Duodenal mucosa (tissue), 2 donors: ENCODE measurements around the gene TRAPPC14.
"Not testable (repeated sequence)": the region's sequence is repeated elsewhere in the genome, so short reads cannot be mapped to it uniquely, and the experiment has no call there.

Source experiments
- H3K27ac ChIP-seq: one replicate; pipeline ENCODE4 v1.7.0; 2013; ENCODE audit warnings: low read depth, low read length
- H3K27me3 ChIP-seq, 2 donors: one replicate each; pipeline ENCODE4 v1.7.0; 2013; ENCODE audit warnings: low read length in 2 of 2, control low read depth in 1 of 2; ENCODE audit not compliant: insufficient read depth in 2 of 2, control insufficient read depth in 1 of 2
- H3K36me3 ChIP-seq, 2 donors: one replicate each; pipeline ENCODE4 v1.7.0; 2013; ENCODE audit warnings: low read length in 2 of 2, control low read depth in 1 of 2; ENCODE audit not compliant: insufficient read depth in 2 of 2, control insufficient read depth in 1 of 2
- H3K4me1 ChIP-seq, 2 donors: one replicate each; pipeline ENCODE4 v1.7.0; 2013; ENCODE audit warnings: low read length in 2 of 2, control low read depth in 1 of 2; ENCODE audit not compliant: insufficient read depth in 2 of 2, control insufficient read depth in 1 of 2
- H3K4me3 ChIP-seq, 2 donors: one replicate each; pipeline ENCODE4 v1.7.0; 2013; ENCODE audit warnings: low read length in 2 of 2, low read depth in 1 of 2
- H3K9ac ChIP-seq, 2 donors: one replicate each; pipeline ENCODE4 v1.7.0; 2013; ENCODE audit warnings: low read length in 2 of 2, low read depth in 1 of 2
- H3K9me3 ChIP-seq, 2 donors: one replicate each; pipeline ENCODE4 v1.7.0; 2013; ENCODE audit warnings: low read length in 2 of 2, control low read depth in 1 of 2; ENCODE audit not compliant: control insufficient read depth in 1 of 2

Gene TRAPPC14

GRCh38 chr7:100189061-100189460 lies 30.5 kb upstream of the TRAPPC14 start:
- H3K36me3 ChIP-seq, result no peaks in the 10 kb centered on the region
- H3K27ac ChIP-seq, result no peak overlapping the region
- no peak overlapping the region for H3K4me3 ChIP-seq
- no peak overlapping the region for H3K9ac ChIP-seq
- no peaks in the 10 kb centered on the region for H3K9me3 ChIP-seq
- no peaks in the 10 kb centered on the region for H3K27me3 ChIP-seq
- H3K4me1 ChIP-seq, result no peaks in the 10 kb centered on the region

- Histone ChIP-seq H3K4me3 (no peak overlapping the region), H3K4me1 (no peaks in the 10 kb centered on the region), H3K9ac (no peak overlapping the region)
Measured at GRCh38 chr7:100185726-100186125, 27.2 kb upstream of the TRAPPC14 start.

GRCh38 chr7:100183090-100183489 lies 24.6 kb upstream of the TRAPPC14 start:
- not testable (repeated sequence) for H3K4me3 ChIP-seq, H3K9ac ChIP-seq, H3K27ac ChIP-seq, H3K4me1 ChIP-seq, H3K9me3 ChIP-seq, H3K27me3 ChIP-seq, H3K36me3 ChIP-seq

More at GRCh38 chr7:100185726-100186125, 27.2 kb upstream of the TRAPPC14 start:
- Histone ChIP-seq H3K36me3 (no peaks in the 10 kb centered on the region), H3K9me3 (no peaks in the 10 kb centered on the region), H3K27ac (no peak overlapping the region), H3K27me3 (no peaks in the 10 kb centered on the region)

- H3K9me3 ChIP-seq, H3K27me3 ChIP-seq, H3K4me3 ChIP-seq, H3K27ac ChIP-seq, H3K4me1 ChIP-seq, H3K36me3 ChIP-seq, H3K9ac ChIP-seq: not testable (repeated sequence)
Measured at GRCh38 chr7:100182616-100183015, 24.1 kb upstream of the TRAPPC14 start.

- not testable (repeated sequence) for H3K27ac ChIP-seq, H3K36me3 ChIP-seq, H3K9ac ChIP-seq, H3K4me3 ChIP-seq, H3K4me1 ChIP-seq, H3K9me3 ChIP-seq, H3K27me3 ChIP-seq
Measured at GRCh38 chr7:100180084-100180483, 21.6 kb upstream of the TRAPPC14 start.

- H3K4me3 ChIP-seq, result peak within 1 kb of the TSS; percentile 66 to 73
- no peaks in the 10 kb centered on the region for H3K36me3 ChIP-seq
- H3K27ac ChIP-seq, result no peak within 1 kb of the TSS
- peaks cover 0 to 7% of the 10 kb centered on the region in 2 donors for H3K4me1 ChIP-seq
- peak within 1 kb of the TSS; percentile 25 to 35 for H3K9ac ChIP-seq
- H3K27me3 ChIP-seq, result peaks cover 0 to 4% of the 10 kb centered on the region in 2 donors
- H3K9me3 ChIP-seq, result no peaks in the 10 kb centered on the region
Measured at GRCh38 chr7:100177045-100178001, 18.8 kb upstream of the TRAPPC14 start, which contains the start of the genes GPC2 and STAG3. Gene GPC2 (minus strand): TSS chr7:100177381. CDS start chr7:100177199, 182 bp downstream. Gene STAG3 (plus strand): TSS chr7:100177918. CDS start chr7:100180557, 2,639 bp downstream.

- Histone ChIP-seq H3K4me1 (peaks cover 0 to 7% of the 10 kb centered on the region in 2 donors), H3K36me3 (no peaks in the 10 kb centered on the region), H3K27me3 (peaks cover 0 to 4% of the 10 kb centered on the region in 2 donors), H3K4me3 (peak overlapping the region; percentile 66 to 73), H3K27ac (no peak overlapping the region), H3K9ac (no peak overlapping the region), H3K9me3 (no peaks in the 10 kb centered on the region)
Measured at GRCh38 chr7:100176096-100177044, 17.8 kb upstream of the TRAPPC14 start.

- Histone ChIP-seq H3K9me3 (no peaks in the 10 kb centered on the region), H3K36me3 (no peaks in the 10 kb centered on the region), H3K27ac (no peak overlapping the region), H3K4me3 (no peak overlapping the region), H3K9ac (no peak overlapping the region), H3K27me3 (peaks cover 3 to 12% of the 10 kb centered on the region in 2 donors), H3K4me1 (peaks cover 0 to 10% of the 10 kb centered on the region in 2 donors)
Measured at GRCh38 chr7:100175296-100175935, 16.9 kb upstream of the TRAPPC14 start.

GRCh38 chr7:100174582-100174981 lies 16.1 kb upstream of the TRAPPC14 start:
- Histone ChIP-seq H3K9me3 (no peaks in the 10 kb centered on the region), H3K4me1 (peaks cover 0 to 10% of the 10 kb centered on the region in 2 donors), H3K27me3 (peaks cover 3 to 17% of the 10 kb centered on the region in 2 donors)

More at GRCh38 chr7:100174582-100174981, 16.1 kb upstream of the TRAPPC14 start:
- no peaks in the 10 kb centered on the region for H3K36me3 ChIP-seq
- H3K9ac ChIP-seq, result no peak overlapping the region
- no peak overlapping the region for H3K4me3 ChIP-seq
- H3K27ac ChIP-seq, result no peak overlapping the region
